HL-60/S4 treated with retinoic acid at 250 ng/mL for 4 days and 3 days (cell line): ENCODE measurements around the gene SLC7A1.

Source experiments
- in situ Hi-C: fragments of 300-500 bp; cut with MboI; formaldehyde crosslinking; loops from 2 replicates; pipeline ENCODE4 v1.7.0; 2022; ENCODE audit warnings: low sequenced_read_pairs

SLC7A1 gene

GRCh38 chr13:29472332-29472961, 123.0 kb downstream of the SLC7A1 start:
- in situ Hi-C loops: no loop called here

GRCh38 chr13:29471551-29471950, 123.9 kb downstream of the SLC7A1 start:
- in situ Hi-C loops: no loop called here

- in situ Hi-C loops: no loop called here
Observed at GRCh38 chr13:29465741-29466293, 129.7 kb downstream of the SLC7A1 start.

GRCh38 chr13:29464105-29464679, 131.3 kb downstream of the SLC7A1 start:
- in situ Hi-C loops: no loop called here

GRCh38 chr13:29459813-29460355, 135.6 kb downstream of the SLC7A1 start:
- in situ Hi-C loops: no loop called here
